Fibroblast of peridontal ligament (primary cell): ENCODE measurements around the gene COLQ.
A peak's percentile ranks its signal among the peaks of the same experiment; 100 is the strongest.
"Not testable (repeated sequence)": the region's sequence is repeated elsewhere in the genome, so short reads cannot be mapped to it uniquely, and the experiment has no call there.

Source experiments
- DNase-seq: peaks from one replicate; pipeline ENCODE4 v3.0.0-alpha.2; 2010; ENCODE audit errors: extremely low read depth

Gene COLQ

DNA sequence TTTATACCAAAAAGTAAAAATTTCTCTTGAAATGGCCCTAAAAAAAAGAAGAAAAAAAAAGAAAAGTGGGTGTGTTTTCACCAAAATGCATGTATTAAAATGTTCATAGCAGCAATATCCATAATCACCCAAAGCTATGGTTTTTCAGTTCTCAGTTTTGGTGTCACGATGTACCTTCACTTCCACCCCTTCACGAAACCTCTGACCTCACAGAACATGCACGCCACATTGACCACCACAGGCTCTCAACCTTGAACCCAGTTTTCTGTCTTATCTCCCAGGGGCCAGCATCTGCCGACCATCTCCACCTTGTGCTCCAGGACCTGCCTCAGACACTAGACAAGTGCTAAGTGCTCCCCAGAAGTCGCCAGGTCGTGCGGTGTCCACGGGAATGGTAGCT, 30.4 kb downstream of the COLQ start:
- no peak for DNase-seq

- DNase-seq, result no peak
Observed at GRCh38 chr3:15490158-15490557, 31.3 kb downstream of the COLQ start.

- no peak for DNase-seq
Observed at GRCh38 chr3:15488002-15488401, 33.5 kb downstream of the COLQ start.

DNA sequence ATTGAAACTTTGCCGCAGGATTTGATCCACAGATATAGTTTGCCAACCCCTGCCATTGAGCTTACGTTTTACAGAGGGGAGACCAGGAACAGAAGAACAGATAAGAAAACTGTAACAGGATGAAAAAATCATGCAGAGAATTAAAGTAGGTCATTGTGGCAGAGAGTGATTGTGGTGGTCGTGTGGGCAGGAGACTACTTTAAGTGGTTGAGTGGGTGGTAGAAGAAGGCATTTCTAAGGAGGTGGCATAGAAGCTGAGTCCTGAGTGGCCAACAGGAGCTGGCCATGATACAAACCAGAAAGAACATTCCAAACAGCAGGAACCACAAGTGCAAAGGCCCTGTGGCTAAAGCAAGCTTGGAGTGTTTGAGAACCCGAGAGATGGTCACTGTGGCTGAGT, 34.5 kb downstream of the COLQ start:
- DNase-seq, result no peak

DNA sequence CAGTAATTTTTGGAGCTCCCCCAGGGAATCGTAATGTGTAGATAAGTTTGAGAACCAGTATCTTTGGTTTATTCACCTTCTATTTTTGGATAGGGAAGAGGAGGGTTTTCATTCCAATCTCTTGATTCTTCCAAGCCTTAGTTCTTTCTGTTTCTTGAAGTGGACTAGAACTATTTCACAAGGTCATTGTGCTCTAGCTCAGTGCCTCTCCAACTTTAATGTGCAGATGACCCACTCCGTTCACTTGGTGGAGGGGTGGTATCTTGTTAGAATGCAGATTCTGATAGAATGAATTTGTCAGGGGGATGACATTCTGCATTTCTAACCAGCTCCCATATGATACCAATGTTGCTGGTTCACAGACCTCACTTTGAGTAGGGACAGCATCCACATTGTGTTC, 35.5 kb downstream of the COLQ start:
- no peak for DNase-seq

- not testable (repeated sequence) for DNase-seq
Observed at GRCh38 chr3:15484551-15484950, 37.0 kb downstream of the COLQ start.

GRCh38 chr3:15479400-15480224, 41.9 kb downstream of the COLQ start:
- no peak for DNase-seq

- DNase-seq, result no peak
Observed at GRCh38 chr3:15478640-15478979, 42.9 kb downstream of the COLQ start.

DNA sequence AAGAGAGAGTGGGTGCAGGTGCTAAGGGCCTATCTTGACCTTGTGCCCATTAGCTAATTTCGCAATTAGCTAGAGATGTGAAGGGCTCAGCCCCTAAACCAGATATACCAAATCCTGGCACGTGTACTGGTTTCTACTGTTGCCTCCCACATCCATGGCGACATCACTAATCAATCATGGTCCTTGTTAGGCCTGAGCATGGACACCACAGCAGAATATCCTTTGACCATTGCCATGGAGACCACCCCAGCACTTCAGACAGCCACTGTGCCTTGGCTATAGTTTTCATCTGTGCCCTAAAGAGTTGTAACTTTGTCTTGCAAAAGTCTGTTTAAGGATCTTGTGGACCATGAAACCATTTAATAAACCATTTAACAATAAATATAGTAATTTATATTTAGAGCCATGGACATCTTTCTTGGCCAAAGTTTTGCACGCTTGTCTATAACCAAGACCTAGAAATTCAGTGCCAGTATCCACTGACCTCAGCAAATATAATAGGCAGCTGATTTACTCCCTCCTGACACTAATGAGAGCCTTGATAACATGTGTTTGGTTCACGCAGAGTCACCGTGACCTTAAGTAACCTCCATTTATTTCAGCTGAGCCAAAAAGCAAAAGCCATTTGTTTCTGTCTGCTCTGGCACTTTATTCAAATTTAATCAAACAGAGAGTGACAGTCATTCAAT, 43.4 kb downstream of the COLQ start:
- DNase-seq, result no peak

DNA sequence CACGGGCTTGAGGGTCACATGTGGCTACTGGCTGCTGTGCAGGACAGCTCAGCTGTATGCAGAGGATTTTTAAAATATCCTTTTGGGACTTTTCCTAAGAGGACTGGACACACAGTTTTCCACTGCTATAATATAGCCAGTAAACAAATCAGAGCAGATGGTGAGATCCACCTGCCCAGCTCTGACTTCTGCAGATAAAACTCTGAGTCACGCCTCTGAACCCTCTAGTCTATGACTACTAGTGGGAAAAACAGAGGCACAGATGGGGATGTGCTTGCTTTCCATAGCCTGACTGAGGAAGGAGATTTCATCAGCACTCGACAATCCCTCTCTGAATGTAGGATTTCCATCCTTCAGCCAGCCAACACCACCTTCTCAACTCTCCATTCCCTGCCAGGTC, 45.1 kb downstream of the COLQ start:
- no peak for DNase-seq

DNA sequence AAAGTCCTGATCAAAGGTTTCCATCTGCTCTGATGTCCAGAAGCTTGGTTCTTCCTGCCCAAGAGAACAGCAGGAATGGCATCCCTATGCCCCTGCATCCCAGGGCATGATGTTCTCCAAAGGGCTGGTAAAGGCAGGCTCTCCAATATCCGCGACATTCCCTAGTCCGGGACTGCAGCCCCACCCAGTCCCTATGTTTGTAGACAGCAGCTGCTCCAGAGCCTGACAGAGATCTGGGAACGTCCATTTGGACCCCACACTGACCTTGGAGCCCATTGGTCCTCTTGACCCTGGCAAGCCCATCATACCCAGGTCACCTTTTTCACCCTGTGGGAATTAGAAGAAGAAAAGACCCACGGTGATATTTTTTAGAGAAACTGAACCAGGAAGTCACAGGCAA, 46.3 kb downstream of the COLQ start:
- DNase-seq, result no peak

- DNase-seq, result no peak
Observed at GRCh38 chr3:15471861-15472260, 49.6 kb downstream of the COLQ start.

DNA sequence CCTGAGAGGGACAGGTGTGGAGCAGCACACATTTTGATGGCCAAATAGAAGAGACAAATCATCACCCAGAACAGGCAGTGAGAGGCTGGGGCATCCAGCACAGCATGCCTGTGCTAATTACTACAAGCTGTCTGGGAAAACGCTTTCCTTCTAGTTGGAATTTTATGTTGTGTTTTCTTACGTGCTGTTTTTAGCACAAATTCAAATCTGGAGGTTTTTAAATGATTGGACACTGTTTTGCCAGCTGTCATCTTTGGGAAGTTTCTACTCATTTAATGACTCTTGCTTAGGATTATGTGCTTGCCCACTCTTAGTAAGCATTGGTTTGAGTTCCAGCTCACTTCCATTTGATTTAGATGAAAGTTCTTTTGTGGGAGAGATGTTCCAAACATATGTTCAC, 50.7 kb downstream of the COLQ start:
- DNase-seq, result no peak

GRCh38 chr3:15470261-15470660, 51.2 kb downstream of the COLQ start:
- DNase-seq, result no peak

DNA sequence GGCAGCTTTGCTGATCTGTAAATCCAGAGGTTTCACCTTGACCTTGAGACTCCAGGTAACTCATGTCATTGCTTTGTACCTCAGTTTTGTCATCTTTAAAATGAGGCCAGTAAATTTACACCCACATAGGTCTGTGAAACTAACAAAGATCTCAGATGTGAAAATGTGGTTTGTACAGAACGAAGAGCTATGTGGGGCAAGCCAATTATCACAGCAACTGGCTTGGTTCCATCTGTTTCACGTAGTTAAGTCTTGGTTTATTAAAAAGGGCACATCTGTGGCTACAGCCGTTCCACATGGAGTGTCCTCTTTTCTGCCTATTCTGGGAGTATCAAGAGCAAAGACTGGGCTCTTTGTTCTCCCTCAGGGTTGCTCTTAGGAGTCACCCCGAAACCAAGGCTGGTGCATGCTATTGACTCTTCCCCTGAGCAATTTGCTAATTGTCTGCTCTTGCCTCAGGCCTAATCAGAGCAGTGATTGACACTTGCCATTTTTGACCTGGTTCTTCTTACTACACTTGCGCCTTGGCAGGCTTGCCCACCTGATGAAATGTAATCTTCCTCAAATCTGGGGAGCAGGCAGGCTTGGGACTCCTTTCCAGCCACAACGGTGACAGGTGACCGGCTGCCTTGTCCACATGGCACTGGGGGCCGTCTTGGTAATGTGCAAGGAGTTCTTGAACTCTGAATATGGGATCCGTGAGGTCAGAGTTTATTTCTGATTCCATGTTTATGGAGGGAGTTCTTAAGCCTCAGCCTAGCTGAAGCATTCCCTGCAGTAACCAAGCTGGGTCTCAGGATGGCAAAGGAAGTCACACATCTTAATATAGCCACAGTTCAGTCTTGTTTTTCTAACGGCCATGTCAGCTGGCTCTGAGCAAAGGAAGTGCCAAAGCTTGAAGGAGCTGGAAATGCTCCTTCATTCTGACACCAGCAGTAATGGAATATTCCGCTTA, 54.0 kb downstream of the COLQ start:
- DNase-seq, result no peak

DNA sequence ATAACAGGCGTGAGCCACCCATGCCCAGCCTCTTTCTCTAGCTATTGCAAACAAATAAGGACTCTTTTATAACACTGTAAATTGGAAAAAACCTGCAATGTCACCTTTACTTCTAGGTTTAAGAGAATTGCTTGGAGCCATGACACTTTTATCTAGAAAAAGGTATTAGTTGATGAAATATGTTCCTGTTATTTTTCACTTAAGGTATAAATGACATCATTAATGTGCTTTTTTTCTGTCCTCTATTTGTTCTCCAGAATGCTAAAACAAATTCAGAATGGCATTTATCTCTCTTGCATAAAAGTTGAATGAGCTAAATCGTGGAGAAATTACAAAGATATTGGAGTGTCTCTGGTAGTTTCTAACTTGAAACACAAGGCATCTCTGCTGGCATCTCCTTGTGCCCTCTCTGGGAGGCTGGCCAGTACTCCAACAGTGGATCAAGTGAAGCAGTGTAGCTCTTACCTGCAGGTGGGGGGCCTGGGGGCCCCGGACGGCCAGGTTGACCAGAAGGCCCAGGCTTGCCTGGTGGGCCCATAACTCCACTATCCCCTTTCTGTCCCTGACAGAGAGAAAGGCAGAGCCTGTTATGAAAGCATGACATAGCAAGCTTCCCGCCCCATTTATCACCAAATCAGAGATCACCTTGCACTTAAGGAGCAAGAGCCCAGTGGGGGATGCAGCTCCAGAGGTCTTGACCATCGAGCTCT, 55.5 kb downstream of the COLQ start:
- DNase-seq, result no peak

- DNase-seq, result no peak
Observed at GRCh38 chr3:15462451-15462850, 59.1 kb downstream of the COLQ start.

GRCh38 chr3:15460891-15461531, 60.5 kb downstream of the COLQ start:
- DNase-seq, result no peak

- no peak for DNase-seq
Observed at GRCh38 chr3:15458212-15458780, 63.2 kb downstream of the COLQ start.

- DNase-seq, result peak; percentile 28
Observed at GRCh38 chr3:15456915-15457314, 64.6 kb downstream of the COLQ start.

DNA sequence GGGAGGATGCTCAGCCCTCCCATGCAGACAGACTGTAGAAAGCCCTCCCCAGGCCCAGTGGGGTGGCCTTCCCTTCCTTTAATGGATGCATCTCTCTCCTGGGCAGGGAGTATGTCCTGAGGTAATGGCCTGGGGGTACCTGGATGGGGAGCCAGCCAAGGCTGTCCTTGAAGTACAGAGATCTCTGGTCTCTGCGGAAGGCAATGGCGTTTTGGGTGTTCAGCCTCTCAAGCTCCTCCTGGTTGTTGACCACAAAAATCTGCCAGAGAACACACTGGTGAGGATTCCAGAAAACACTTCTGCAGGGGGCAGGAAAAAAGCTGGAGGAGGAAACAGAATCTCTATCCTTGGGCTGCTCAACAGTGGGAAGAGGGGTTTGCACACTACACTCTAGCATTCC, 65.2 kb downstream of the COLQ start:
- DNase-seq, result peak; percentile 14
